Frontal cortex (tissue), 4 donors: ENCODE results near the gene SSH3. TPM values are rescaled to one million over a fixed set of nuclear protein-coding genes. Genes with fewer than 3 reads are reported as not detected.

Source experiments
- DNase-seq, 2 donors: peaks; one replicate each; pipeline ENCODE4 v3.0.0; 2012; ENCODE audit warnings: low spot score in 2 of 2
- FAIRE-seq: peaks from 2 replicates; lab custom pipeline; 2012; peaks lifted over from hg19 to GRCh38; lab: Jason Lieb, UNC
- total RNA-seq: library from RNA; depleted of rRNA; stranded (reverse); fragments of >200 nt; gene quantifications from one replicate; pipeline ENCODE4 v1.2.3, GENCODE V29; 2014
- donor health status: control.
- donor health status: control.
- donor health status: control.

The SSH3 gene
- total RNA-seq, 1 donor from 2014 or later, result 2.0 TPM

GRCh38 chr11:67267188-67268080 lies 35.9 kb upstream of the SSH3 start:
- FAIRE-seq (no peak), DNase-seq (no peak)

GRCh38 chr11:67268081-67268961 lies 35.0 kb upstream of the SSH3 start:
- DNase-seq, result no peak
- FAIRE-seq, result no peak

- DNase-seq, result no peak
- no peak for FAIRE-seq
Measured at GRCh38 chr11:67268962-67269268, 34.4 kb upstream of the SSH3 start.

- DNase-seq (no peak), FAIRE-seq (no peak)
Measured at GRCh38 chr11:67269401-67270255, 33.7 kb upstream of the SSH3 start.

- DNase-seq, result no peak
- FAIRE-seq, result no peak
Measured at GRCh38 chr11:67270256-67271204, 32.8 kb upstream of the SSH3 start.

- DNase-seq, result no peak
- no peak for FAIRE-seq
Measured at GRCh38 chr11:67271205-67271540, 32.2 kb upstream of the SSH3 start.

- no peak for FAIRE-seq
- no peak for DNase-seq
Measured at GRCh38 chr11:67271541-67272284, 31.6 kb upstream of the SSH3 start.

- FAIRE-seq (no peak), DNase-seq (no peak)
Measured at GRCh38 chr11:67272327-67273259, 30.7 kb upstream of the SSH3 start.

GRCh38 chr11:67273260-67273990 lies 29.9 kb upstream of the SSH3 start:
- no peak for FAIRE-seq
- no peak for DNase-seq

GRCh38 chr11:67274768-67275605 lies 28.3 kb upstream of the SSH3 start:
- no peak for FAIRE-seq
- DNase-seq, result no peak

GRCh38 chr11:67275606-67276409 lies 27.5 kb upstream of the SSH3 start:
- no peak for DNase-seq
- no peak for FAIRE-seq

GRCh38 chr11:67276781-67277230 lies 26.5 kb upstream of the SSH3 start:
- FAIRE-seq, result no peak
- DNase-seq, result no peak

- no peak for FAIRE-seq
- peak in 1 of 2 donors; percentile 69 for DNase-seq
Measured at GRCh38 chr11:67277231-67277961, 25.9 kb upstream of the SSH3 start.
